22Rv1 (cell line): ENCODE results near the gene SORBS1.

Experiments
- CTCF ChIP-seq: fragments of 450-650 bp; IDR thresholded peaks from 2 replicates; pipeline ENCODE4 v1.5.1; 2017; ENCODE audit warnings: mild to moderate bottlenecking
- ZFX ChIP-seq: fragments of 450-650 bp; IDR thresholded peaks from 2 replicates; pipeline ENCODE4 v1.6.1; 2017; ENCODE audit warnings: antibody characterized with exemption, borderline replicate concordance

GRCh38 chr10:95493862-95494261 lies 67.3 kb downstream of the SORBS1 start:
- TF ChIP-seq CTCF (no peak), ZFX (no peak)
